GM18861 (cell line): ENCODE results near the gene PRTN3.
"Not testable (repeated sequence)": the region's sequence is repeated elsewhere in the genome, so short reads cannot be mapped to it uniquely, and the experiment has no call there.

Source experiments
- ATAC-seq: cut with Tn5 transposase; IDR thresholded peaks from one replicate; pipeline ENCODE4 v1.9.1; 2021; ENCODE audit not compliant: unreplicated experiment

PRTN3 gene

DNA sequence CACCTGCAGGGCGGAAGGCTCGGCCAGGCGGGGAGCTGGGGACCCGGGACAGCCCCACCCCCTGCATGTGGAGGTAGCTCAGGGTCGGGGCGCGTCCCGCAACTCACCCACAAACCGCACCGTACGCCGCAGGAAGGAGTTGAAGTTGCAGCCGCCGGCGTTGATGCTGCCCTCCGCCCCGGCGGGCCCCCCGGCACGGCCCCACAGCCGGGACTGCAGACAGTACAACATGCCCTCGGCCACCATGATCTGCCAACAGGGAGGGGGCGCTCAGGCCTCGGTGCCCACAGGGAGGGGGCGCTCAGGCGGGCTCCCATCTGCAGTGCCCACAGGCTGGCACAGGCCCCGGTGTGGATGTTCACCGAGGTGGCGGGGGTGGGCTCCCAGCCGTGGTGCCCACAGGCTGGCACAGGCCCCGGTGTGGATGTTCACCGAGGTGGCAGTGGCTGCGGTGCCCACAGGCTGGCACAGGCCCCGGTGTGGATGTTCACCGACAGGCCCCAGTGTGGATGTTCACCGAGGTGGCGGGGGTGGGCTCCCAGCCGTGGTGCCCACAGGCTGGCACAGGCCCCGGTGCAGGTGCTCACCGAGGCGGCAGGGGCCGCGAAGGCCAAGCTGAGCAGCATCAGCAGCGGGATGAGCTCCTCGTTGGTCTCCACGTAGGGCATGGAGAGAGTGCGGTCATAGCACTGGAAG is 25.6 kb upstream of the PRTN3 start:
- ATAC-seq = no peak

GRCh38 chr19:815775-816499 is 24.9 kb upstream of the PRTN3 start:
- ATAC-seq = no peak

- no peak for ATAC-seq
These were observed 24.3 kb upstream of the PRTN3 start for GRCh38 chr19:816500-816857.

DNA sequence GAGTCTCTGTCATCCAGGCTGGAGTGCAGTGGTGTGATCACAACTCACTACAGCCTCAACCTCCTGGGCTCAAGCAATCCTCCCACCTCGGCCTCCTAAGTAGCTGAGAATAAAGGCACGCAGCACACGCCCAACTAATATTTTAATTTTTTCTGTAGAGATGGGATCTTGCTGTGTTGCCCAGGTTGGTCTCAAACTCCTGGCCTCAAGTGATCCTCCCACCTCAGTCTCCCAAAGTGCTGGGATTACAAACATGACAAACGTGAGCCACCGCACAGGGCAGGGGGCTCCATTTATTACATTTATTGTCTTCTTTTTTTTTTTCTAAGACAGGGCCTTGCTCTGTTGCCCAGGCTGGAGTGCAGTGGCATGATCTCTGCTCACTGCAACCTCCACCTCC is 20.6 kb upstream of the PRTN3 start:
- not testable (repeated sequence) for ATAC-seq

DNA sequence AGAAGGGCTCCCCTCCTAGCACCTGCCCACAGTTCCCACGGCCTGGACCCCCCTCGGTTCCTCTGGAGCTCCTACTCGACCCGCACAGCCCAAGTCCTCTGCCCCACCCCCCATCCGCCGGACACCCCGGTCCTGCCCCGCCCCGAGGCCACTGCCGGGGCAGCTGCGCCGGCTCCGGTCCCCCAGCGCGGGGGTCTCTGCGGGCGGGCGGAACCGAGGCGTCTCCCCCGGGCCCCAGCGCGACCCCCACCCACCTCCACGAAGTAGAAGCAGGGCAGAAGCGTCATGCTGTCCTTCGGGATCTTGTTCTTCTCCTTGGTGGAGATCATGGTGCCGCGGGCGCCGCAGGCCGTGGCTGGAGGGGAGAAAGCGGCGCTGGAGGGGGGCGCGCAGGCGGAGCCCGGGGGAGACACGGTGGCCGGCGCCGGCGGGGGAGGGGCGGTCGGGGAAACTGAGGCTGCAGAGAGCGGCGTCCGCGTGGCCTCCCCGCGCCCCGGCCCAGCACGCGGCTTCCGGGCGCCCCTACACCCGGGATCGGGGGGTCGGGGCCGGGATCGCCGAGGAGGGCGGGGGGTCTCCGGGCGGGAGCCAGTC is 19.5 kb upstream of the PRTN3 start:
- ATAC-seq = no peak

- no peak for ATAC-seq
These were observed 18.8 kb upstream of the PRTN3 start, which contains the start of gene PLPPR3 for GRCh38 chr19:821825-822503. Gene PLPPR3, minus strand, starts transcription at chr19:821955. Its CDS starts 396 bp downstream, at chr19:821559.

DNA sequence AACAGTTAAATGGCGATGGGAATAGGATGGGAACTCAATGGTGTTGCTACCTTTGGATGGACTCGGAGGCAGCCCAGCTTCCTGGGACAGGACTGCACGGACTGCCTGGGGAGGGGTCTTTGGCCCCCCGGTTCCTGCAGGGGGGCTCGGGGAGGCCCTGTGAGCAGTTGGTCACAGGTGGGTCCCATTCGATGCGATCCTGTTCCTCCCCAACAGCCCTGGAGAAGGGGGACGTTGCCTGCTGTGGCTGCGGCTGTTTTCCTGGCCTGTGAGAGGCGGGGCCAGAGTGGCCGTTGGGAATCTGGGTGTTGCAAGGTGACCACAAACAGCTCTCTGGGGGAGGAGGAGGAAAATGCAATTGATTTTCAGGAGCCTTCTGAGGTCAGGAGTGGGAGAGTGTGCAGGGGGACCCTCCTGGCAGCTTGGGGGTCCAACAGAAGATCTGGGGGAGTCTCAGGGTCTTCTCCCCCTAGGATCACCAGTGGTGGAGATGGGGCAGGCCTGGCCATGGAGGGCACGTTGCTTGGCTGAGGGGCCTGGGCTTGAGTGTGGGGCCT is 17.2 kb upstream of the PRTN3 start:
- no peak for ATAC-seq

- ATAC-seq = no peak
These were observed 15.9 kb upstream of the PRTN3 start for GRCh38 chr19:824885-825284.

GRCh38 chr19:825897-826644 is 14.7 kb upstream of the PRTN3 start:
- ATAC-seq = no peak

DNA sequence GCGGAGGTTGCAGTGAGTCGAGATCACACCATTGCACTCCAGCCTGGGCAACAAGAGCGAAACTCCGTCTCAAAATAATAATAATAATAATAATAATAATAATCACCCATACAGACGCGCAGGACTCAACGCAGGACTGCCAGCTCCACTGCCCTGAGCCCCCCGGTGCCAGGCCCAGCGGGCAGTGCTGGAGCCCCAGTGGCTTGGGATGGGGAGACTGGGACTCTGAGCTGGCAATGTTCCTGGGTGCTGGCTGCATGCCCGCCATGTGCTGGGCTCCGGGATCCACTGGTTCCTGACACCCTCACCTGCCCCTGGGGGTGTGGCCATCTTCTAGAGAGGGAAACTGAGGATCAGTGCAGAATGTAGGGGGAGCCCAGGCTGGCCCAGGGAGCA is 13.5 kb upstream of the PRTN3 start:
- ATAC-seq = no peak

DNA sequence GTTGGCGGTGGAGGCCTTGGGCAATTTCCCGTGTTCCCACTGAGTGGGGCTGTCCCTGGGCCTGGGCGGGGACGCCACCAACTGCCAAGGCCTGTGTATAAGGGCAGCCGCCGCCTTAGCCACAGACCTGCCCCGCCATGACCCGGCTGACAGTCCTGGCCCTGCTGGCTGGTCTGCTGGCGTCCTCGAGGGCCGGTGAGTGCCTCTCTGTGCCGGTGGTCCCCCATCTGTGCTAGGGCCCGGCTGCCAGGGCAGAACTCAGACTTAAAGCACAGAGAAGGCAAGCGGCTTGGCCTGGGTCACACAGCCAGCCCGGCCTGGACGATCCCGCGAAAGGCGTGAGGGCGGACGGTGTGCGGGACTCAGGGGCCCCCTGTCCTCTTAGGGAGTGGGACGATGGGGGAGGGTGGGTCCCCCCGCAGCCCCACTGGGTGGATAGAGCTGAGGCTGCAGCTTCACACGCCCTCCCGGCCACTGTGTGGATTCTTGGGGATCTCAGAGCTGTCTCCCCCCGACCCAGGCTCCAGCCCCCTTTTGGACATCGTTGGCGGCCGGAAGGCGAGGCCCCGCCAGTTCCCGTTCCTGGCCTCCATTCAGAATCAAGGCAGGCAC is 13.0 kb upstream of the PRTN3 start, which contains the start of gene AZU1:
AZU1 (plus strand) TSS at position 128 of the 612 bp plus-strand sequence; CDS start at position 138, 10 bp downstream.
- ATAC-seq = no peak

DNA sequence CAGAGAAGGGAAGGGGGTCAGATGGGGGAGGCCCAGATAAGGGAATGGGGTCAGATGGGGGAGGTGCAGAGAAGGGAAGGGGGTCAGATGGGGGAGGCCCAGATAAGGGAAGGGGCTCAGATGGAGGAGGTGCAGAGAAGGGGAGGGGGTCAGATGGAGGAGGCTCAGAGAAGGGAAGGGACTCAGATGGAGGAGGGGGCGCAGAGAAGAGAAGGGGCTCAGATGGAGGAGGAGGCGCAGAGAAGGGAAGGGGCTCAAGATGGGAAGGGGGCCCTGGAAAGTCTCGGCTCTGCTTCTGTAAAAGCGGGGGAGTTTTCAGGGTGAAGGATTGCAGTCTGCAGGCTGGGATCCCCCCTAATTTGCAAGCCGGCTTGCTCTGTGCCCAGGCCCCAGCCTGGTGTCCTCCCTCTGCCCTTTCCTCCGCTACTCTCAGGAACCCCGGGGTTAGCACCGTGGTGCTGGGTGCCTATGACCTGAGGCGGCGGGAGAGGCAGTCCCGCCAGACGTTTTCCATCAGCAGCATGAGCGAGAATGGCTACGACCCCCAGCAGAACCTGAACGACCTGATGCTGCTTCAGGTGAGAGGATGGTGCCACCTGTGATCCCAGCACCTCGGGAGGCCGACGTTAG is 11.6 kb upstream of the PRTN3 start:
- ATAC-seq = no peak

- no peak for ATAC-seq
These were observed 9.1 kb upstream of the PRTN3 start for GRCh38 chr19:831407-832369.

DNA sequence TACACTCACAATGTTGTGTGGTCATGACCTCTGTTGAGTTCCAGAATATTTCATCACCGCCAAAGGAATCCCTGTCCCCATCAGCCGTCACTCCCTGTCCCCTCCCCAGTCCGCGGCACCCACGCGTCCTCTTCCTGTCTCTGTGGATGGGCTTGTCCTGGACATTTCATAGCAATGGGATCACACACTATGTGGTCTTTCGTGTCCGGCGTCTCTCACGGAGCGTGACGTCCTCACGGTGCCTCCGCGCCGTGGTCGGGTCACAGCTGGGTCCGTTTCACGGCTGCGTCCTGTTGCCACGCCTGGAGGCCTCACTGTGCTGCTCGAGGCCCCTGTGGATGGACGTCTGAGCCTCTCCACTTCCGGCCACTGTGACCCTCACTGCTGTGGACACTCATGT is 6.6 kb upstream of the PRTN3 start:
- ATAC-seq = no peak

DNA sequence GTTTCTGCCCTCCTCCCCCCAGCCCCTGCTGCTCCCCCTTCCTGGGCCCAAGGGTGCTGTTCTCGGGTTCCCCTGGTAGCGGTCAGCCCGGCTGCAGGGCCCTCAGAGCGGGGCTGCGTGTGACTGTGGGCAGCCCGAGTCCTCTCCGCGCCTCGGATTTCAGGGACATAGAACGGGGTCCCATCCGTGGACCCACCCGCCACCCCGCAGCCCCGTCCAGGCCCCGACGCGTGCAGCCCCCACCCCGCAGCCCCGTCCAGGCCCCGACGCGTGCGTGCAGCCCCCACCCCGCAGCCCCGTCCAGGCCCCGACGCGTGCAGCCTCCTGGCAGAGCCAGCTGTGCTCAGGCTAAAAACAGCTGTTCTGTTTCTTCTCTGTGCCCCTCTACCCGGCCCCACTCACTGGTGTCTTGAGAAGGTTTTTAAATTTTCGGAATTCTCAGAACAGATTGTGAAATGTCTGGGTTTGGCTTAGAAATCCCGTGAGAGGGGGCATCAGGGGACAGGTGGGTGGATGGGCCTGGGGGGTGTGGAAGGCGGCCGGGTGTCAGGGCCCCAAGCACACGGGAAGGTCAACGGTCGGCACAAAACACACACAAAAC is 5.5 kb upstream of the PRTN3 start:
- ATAC-seq = no peak

DNA sequence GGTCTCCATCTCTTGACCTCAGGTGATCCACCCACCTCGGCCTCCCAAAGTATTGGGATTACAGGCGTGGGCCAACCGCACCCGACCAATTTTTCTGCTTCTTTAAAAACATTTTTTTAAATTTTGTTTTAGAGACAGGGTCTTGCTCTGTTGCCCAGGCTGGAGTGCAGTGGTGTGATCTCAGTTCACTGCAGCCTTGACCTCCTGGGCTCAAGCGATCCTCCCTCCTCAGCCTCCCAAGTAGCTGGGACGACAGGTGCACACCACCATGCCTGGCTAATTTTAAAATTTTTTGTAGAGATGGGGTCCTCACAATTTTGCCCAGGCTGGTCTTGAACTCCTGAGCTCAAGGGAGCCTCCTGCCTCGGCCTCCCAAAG is 2.0 kb downstream of the PRTN3 start:
- ATAC-seq = not testable (repeated sequence)

- ATAC-seq = no peak
These were observed 2.5 kb downstream of the PRTN3 start for GRCh38 chr19:843180-843835.
